HG03571 (cell line): ENCODE measurements around the gene LRP5.
"Not testable (repeated sequence)": the region's sequence is repeated elsewhere in the genome, so short reads cannot be mapped to it uniquely, and the experiment has no call there.

Experiments
- ATAC-seq: cut with Tn5 transposase; IDR thresholded peaks from one replicate; pipeline ENCODE4 v1.9.1; 2021; ENCODE audit not compliant: unreplicated experiment

LRP5 gene

DNA sequence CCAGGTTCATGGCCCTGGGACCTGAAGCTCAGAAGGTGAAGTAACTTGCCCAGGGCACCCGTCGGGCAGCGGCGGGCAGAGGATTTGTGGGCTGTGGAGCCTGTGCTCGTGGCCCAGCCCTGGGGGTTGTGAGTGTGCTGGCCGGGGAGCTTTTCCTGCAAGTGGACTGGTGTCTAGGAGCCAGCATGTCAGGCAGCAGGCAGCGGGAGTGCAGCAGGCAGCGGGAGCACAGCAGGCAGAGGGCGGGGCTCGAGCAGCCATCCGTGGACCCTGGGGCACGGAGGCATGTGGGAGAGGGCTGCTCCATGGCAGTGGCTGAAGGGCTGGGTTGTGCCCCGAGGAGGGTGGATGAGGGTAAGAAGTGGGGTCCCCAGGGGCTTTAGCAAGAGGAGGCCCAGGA is 75.4 kb downstream of the LRP5 start:
- no peak for ATAC-seq

DNA sequence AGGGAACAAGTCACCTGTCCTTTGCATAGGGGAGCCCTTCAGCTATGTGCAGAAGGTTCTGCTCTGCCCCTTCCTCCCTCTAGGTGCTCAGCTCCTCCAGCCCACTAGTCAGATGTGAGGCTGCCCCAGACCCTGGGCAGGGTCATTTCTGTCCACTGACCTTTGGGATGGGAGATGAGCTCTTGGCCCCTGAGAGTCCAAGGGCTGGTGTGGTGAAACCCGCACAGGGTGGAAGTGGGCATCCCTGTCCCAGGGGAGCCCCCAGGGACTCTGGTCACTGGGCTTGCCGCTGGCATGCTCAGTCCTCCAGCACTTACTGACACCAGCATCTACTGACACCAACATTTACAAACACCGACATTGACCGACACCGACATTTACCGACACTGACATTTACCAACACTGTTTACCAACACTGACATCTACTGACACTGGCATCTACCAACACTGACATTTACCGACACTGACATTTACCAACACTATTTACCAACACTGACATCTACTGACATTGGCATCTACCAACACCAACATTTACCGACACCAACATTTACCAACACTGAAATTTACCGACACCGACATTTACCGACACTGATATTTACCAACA is 76.3 kb downstream of the LRP5 start:
- ATAC-seq = no peak

DNA sequence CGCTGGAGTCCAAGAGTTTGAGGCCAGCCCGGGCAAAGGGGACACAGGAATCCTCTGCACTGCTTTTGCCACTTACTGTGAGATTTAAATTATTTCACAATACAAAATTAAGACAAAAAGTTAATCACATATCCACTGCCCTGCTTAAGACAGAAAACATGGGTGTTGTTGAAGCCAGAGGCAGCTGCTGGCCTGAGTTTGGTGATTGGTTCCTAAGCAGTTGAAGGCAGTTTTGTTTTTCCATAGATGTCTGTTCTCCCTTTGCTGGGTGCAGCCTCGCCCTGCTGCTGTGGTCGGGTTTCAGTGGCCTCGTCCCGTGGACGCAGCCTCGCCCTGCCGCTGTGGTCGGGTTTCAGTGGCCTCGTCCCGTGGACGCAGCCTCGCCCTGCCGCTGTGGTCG is 77.9 kb downstream of the LRP5 start:
- no peak for ATAC-seq

DNA sequence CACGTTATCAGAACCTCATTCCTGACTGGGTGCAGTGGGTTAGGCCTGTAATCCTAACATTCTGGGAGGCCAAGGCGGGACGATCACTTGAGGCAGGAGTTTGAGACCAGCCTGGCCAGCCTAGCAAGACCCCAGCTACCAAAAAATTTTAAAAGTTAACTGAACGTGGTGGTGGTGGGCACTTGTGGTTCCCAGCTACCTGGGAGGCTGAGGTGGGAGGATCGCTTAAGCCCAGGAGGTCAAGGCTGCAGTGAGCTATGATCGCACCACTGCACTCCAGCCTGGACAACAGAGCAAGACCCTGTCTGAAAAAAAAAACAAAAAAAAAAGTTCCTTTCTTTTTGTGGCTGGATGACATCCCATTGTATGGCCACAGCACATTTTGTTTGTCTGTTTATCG is 80.4 kb downstream of the LRP5 start:
- ATAC-seq = no peak

DNA sequence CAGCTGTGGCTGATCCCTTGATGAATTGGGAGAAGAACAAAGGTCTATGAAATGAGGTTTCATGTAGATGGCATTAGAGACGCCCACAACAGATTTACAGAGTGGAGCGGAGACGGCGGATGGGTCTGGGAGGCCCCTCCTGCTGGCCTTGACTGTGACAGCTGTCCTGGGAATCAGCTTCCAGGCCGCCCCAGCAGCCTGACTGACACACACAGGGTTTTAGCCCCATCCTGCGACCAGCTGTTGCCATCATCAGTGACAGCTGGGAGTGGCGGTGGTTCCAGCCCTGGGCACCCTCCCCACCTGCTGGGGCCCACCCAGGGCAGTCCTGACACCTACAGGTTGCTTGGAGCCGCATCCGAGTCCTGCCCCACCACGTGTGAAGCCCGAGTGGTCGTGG is 84.1 kb downstream of the LRP5 start:
- ATAC-seq = no peak

DNA sequence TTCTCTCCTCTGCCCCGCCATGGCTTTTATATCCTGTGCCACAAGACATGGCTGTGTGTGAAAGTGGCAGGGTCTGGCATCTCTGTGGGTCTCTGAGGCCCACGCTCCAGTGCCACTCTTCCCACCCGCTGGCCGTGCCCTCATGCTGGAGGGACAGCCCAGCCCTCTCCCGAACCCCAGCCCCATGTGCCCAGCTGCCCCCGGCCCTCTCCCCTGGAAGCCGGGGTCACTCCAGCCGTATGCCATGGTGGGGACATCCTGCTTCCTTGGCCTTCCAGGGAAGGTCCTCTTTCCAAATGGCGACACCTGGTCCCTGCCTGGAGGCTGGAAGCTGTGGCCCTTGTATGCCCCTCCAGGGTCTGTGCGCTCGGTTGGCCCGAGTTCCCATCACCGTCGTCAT is 84.9 kb downstream of the LRP5 start:
- no peak for ATAC-seq

DNA sequence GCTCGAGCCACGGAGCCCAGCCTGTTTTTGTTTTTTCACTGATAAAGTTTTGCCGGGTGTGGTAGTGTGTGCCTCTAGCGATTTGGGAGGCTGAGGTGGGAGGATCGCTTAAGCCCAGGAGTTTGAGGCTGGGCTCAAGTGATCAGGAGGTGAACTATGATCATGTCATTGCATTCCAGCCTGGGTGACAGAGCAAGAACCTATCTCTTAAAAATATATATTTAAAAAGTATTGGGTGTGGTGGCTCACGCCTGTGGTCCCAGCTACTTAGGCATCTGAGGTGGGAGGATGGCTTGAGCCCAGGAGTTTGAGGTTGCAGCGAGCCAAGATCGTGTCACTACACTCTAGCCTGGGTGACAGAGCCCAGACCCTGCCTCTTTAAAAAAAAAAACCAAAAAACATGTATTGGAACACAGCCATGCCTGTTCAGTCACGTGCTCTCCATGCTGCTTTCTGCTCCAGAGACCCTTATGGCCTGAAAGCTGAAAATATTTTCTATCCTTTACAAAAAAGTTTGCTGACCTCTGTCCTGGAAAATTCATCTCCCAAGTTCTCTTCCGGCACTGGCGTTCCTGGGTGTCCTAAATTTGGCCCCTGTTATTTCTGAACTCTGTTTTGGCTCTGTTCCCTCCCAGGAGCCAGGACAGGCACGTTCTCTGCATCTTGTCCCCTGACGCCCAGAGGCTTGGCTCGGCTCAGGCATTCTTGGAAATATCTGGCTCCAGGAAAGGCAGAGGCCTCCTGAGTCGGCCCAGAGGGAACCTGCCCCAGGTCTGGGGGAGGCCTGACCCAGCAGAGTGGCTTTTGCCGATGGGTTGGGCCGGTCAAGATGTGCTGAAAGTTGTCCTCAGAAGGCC is 86.8 kb downstream of the LRP5 start:
- no peak for ATAC-seq

DNA sequence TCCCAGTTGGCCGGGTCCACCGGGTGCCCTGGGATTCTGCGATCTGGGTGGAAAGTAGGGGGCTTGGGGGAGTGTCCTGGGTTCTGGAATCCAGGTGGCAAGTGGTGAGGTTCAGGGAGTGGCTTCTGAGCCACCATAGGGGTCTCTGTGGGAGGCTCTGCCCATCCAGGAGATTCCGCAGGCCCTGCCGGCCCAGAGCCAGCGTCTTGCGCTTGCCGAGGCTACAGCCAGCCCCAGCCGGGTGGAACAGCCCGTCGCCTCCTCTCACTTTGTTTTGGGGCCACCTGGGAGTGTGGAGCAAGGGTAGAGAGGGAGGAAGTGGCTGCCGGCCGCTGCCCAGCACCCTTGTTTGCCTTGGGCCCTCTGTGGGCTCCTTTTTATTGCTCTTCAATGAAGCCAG is 87.5 kb downstream of the LRP5 start:
- ATAC-seq = no peak

DNA sequence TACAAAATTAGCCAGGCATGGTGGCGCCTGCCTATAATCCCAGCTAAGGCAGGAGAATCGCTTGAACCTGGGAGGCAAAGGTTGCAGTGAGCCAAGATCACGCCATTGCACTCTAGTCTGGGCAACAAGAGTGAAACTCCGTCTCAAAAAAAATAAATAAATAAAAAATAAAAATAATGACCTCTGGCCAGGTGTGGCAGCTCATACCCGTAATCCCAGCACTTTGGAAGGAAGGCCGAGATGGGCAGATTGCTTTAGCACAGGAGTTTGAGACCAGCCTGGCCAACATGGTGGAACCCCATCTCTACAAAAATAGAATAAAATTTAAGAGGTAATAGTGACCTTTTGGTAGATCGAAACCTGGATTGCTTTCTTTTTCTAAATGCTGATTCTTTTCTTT is 88.2 kb downstream of the LRP5 start:
- not testable (repeated sequence) for ATAC-seq

DNA sequence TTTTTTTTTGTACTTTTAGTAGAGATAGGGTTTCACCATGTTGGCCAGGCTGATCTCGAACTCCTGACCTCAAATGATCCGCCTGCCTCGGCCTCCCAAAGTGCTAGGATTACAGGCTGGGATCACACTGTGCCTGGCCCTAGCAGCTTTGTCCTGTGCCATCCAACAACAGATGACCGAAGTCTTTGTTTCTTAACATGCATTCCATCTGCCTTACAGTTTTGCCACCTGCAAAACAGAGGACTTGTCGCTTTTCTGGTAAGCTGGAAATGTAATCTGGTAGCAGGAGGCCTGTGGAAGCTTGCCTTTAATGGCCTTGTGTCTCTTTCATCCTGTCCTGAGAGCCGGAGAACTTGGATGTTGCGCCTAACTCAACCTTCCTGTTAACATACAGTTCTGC is 89.5 kb downstream of the LRP5 start:
- no peak for ATAC-seq

DNA sequence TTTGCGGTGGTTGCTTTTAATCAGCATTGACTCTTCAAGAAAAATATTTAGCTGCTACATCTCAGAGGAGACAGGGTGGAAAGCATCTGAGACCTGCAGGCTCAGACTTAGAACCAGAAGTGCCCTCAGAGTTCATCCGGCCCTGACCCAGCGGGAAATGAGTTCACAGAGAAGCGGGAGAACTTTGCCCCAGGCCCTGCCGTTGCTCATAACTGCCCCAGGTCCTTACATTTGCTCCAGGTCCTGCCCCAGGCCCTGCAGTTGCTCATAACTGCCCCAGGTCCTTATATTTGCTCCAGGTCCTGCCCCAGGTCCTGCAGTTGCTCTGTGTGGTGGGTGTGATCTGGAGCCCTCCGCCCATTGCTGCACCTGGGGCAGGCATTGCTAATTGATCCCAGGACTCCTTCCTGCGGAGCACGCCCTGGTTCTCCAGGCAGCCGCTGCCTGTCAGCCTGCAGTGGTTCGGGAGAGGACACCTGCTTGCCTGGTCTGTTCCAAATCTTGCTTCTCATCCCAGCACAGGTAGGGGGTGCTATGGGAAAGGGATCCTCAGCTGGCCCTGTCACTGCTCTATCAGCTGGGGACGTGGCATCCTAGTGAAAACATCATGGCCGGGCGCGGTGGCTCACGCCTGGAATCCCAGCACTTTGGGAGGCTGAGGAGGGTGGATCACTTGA is 90.1 kb downstream of the LRP5 start:
- no peak for ATAC-seq

DNA sequence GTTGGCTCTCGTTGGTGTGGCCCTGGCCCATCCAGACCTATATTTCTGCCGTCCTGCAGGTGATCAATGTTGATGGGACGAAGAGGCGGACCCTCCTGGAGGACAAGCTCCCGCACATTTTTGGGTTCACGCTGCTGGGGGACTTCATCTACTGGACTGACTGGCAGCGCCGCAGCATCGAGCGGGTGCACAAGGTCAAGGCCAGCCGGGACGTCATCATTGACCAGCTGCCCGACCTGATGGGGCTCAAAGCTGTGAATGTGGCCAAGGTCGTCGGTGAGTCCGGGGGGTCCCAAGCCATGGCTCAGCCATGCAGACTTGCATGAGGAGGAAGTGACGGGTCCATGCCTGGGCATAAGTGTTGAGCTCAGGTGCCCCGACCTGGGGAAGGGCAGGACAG is 91.0 kb downstream of the LRP5 start:
- no peak for ATAC-seq

DNA sequence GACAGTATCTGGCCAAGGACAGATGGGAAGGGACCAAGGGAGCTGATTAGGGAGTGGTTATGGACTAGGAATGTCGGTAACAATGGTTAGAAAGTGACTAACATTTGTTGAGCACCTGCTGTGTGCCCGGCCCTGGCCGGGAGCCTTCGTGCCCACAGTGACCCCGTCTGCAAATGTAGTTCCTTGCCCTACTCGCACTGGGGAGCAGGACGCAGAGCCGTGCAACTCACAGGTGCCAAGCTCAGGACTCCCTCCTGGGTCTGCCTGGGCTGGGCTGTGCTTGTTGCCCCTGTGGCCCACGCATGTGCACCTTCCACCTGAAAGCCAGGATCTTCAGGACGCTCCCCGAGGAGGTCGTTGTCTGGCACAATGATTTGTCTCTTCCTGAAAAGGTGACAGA is 91.4 kb downstream of the LRP5 start:
- no peak for ATAC-seq

DNA sequence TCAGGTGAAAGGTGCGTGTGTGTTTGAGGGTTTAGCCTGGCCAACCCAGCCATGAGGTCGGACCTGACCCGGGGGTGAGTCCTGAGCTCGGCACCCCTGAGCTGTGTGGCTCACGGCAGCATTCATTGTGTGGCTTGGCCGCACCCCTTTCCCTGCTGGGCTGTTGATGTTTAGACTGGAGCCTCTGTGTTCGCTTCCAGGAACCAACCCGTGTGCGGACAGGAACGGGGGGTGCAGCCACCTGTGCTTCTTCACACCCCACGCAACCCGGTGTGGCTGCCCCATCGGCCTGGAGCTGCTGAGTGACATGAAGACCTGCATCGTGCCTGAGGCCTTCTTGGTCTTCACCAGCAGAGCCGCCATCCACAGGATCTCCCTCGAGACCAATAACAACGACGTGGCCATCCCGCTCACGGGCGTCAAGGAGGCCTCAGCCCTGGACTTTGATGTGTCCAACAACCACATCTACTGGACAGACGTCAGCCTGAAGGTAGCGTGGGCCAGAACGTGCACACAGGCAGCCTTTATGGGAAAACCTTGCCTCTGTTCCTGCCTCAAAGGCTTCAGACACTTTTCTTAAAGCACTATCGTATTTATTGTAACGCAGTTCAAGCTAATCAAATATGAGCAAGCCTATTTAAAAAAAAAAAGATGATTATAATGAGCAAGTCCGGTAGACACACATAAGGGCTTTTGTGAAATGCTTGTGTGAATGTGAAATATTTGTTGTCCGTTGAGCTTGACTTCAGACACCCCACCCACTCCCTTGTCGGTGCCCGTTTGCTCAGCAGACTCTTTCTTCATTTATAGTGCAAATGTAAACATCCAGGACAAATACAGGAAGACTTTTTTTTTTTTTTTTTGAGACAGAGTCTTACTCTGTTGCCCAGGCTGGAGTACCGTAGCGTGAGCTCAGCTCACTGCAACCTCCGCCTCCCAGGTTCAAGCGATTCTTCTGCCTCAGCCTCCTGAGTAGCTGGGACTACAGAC is 94.2 kb downstream of the LRP5 start:
- no peak for ATAC-seq

DNA sequence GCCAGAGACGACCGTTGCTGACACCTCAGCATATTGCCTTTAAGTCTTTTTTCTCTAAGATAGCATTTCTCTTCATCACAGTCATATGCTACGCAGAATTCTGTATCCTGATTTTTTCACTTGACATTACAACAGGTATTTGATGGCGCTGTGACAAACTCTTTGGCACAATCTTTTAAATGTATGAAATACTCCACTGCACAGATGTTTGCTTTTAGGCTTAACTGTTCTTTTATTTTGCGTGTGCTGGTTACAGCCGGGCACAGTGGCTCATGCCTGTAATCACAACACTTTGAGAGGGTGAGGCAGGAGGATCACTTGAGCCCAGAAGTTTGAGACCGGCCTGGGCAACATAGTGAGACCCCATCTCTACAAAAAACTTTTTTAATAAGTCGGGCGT is 96.1 kb downstream of the LRP5 start:
- ATAC-seq = no peak

DNA sequence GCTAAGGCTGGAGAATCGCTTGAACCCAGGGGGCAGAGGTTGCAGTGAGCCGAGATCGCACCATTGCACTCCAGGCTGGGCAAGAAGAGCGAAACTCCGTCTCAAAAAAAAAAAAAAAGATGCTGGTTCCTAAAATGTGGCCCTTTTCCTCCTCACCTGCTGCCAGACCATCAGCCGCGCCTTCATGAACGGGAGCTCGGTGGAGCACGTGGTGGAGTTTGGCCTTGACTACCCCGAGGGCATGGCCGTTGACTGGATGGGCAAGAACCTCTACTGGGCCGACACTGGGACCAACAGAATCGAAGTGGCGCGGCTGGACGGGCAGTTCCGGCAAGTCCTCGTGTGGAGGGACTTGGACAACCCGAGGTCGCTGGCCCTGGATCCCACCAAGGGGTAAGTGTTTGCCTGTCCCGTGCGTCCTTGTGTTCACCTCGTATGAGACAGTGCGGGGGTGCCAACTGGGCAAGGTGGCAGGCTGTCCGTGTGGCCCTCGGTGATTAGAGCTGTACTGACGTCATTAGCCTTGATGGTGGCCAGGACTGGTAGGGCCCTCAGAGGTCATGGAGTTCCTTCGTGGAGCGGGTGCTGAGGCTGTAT is 97.5 kb downstream of the LRP5 start:
- no peak for ATAC-seq

DNA sequence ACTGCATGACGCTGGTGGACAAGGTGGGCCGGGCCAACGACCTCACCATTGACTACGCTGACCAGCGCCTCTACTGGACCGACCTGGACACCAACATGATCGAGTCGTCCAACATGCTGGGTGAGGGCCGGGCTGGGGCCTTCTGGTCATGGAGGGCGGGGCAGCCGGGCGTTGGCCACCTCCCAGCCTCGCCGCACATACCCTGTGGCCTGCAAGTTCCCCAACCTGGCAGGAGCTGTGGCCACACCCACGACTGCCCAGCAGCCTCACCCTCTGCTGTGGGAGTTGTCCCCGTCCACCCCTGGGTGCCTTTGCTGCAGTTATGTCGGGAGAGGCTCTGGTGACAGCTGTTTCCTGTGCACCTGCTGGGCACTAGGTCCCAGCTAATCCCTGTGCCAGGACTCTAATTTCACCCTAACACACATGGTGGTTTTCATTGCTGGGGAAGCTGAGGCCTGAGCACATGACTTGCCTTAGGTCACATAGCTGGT is 99.2 kb downstream of the LRP5 start:
- ATAC-seq = no peak

DNA sequence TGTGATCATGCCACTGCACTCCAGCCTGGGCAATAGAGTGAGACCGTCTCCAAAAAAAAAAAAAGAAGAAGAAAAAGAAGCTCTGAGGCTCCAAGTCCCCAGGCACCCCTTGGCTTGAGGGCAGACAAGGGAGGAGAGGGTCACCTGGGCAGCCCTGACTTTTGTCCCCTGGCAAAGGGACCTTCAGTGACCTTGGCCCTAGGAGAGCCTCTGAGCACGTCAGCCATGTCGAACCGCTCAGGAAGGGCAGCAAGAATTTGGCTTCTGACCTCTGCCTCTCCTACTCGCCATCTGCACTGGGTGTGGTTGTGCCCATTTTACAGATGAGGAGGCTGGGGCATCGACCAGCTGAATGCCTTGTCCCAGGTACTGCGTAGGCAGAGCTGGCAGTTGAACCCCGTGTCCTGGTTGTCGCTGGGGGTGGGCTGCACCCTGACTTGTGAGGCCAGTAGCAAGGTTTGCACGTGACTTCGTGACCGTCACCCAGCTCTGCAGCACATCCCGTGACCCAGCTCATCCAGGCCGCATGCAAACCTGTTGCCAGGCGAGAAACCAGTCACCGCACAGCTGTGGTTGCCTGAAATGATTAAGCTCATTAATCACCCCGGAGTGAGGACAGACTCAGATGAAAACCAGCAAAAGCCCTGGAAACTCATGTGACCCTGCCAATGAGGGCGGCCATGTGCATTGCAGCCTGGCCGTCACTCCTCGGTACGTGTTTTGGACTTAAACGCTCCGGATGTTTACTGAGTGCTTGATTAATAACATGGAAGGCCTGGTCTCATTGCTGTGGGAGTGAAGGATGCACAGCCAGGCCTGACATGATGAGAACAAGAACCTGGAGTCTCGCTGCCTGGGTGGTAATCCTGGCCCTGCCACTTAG is 100.4 kb downstream of the LRP5 start:
- ATAC-seq = no peak

DNA sequence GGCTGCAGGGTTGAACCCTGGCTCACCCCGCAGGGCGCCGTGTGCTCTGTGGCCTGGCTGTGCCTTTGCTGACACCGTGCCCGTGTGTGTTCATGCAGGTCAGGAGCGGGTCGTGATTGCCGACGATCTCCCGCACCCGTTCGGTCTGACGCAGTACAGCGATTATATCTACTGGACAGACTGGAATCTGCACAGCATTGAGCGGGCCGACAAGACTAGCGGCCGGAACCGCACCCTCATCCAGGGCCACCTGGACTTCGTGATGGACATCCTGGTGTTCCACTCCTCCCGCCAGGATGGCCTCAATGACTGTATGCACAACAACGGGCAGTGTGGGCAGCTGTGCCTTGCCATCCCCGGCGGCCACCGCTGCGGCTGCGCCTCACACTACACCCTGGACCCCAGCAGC is 101.2 kb downstream of the LRP5 start:
- ATAC-seq = no peak
